ENCODE data around the gene SEPTIN5. TPM values are rescaled to one million over a fixed set of nuclear protein-coding genes. Genes with fewer than 3 reads are reported as not detected.

SEPTIN5 gene
- total RNA-seq, 1 donor from 2014 or later, result 7.3 TPM

GRCh38 chr22:19691007-19691720, 23.1 kb upstream of the SEPTIN5 start:
- Mint-ChIP-seq H3K4me3 (ENCODE audit: unreplicated experiment) (no peak overlapping the region), H3K9me3 (ENCODE audit: unreplicated experiment) (peaks cover under 1% of the 10 kb centered on the region), H3K36me3 (ENCODE audit: low read depth, unreplicated experiment) (no peaks in the 10 kb centered on the region), H3K4me1 (ENCODE audit: low read depth, unreplicated experiment) (peaks cover 4% of the 10 kb centered on the region), H3K27ac (ENCODE audit: unreplicated experiment) (no peak overlapping the region), H3K27me3 (ENCODE audit: low read depth, unreplicated experiment) (peaks cover 21% of the 10 kb centered on the region)
- Histone ChIP-seq H3K9me3 (ENCODE audit: insufficient read depth, low read depth, low read length) (no peaks in the 10 kb centered on the region), H2AFZ (ENCODE audit: low read depth, low read length) (peak overlapping the region; percentile 80), H3K4me1 (ENCODE audit: insufficient read depth, low read length) (peaks cover 9% of the 10 kb centered on the region), H3K27ac (ENCODE audit: low read depth, low read length) (no peak overlapping the region), H4K20me1 (ENCODE audit: insufficient read depth, low read length) (no peaks in the 10 kb centered on the region), H3K4me2 (ENCODE audit: low read length) (peak overlapping the region; percentile 78), H3K9ac (ENCODE audit: low read length) (peak overlapping the region; percentile 34), H3K79me2 (ENCODE audit: insufficient read depth, low read length) (no peaks in the 10 kb centered on the region), H3K36me3 (ENCODE audit: insufficient read depth, low read length) (no peaks in the 10 kb centered on the region), H3K27me3 (ENCODE audit: insufficient read depth, low read length) (peaks cover 5% of the 10 kb centered on the region), H3K4me3 (ENCODE audit: insufficient read depth, low read depth, low read length) (peak overlapping the region; percentile 44)
- no peak for FAIRE-seq
- TF ChIP-seq CTCF (IDR thresholded peaks at IDR 0.05; ENCODE audit: insufficient read depth, low read depth, low read length) (no peak), EZH2 (IDR thresholded peaks at IDR 0.05; ENCODE audit: insufficient read depth, low read length) (no peak)
- DNase-seq (ENCODE audit: low read depth), result no peak

GRCh38 chr22:19691721-19692341, 22.5 kb upstream of the SEPTIN5 start:
- Mint-ChIP-seq H3K4me1 (ENCODE audit: low read depth, unreplicated experiment) (peaks cover 4% of the 10 kb centered on the region), H3K9me3 (ENCODE audit: unreplicated experiment) (peaks cover 4% of the 10 kb centered on the region), H3K27me3 (ENCODE audit: low read depth, unreplicated experiment) (peaks cover 17% of the 10 kb centered on the region), H3K4me3 (ENCODE audit: unreplicated experiment) (no peak overlapping the region), H3K36me3 (ENCODE audit: low read depth, unreplicated experiment) (no peaks in the 10 kb centered on the region), H3K27ac (ENCODE audit: unreplicated experiment) (peak overlapping the region; percentile 58)
- Histone ChIP-seq H3K4me3 (ENCODE audit: insufficient read depth, low read depth, low read length) (peak overlapping the region; percentile 44), H3K36me3 (ENCODE audit: insufficient read depth, low read length) (no peaks in the 10 kb centered on the region), H3K9me3 (ENCODE audit: insufficient read depth, low read depth, low read length) (no peaks in the 10 kb centered on the region), H3K4me1 (ENCODE audit: insufficient read depth, low read length) (peaks cover 9% of the 10 kb centered on the region), H3K27me3 (ENCODE audit: insufficient read depth, low read length) (peaks cover 5% of the 10 kb centered on the region), H3K4me2 (ENCODE audit: low read length) (peak overlapping the region; percentile 78), H3K9ac (ENCODE audit: low read length) (peak overlapping the region; percentile 34), H4K20me1 (ENCODE audit: insufficient read depth, low read length) (no peaks in the 10 kb centered on the region), H2AFZ (ENCODE audit: low read depth, low read length) (peak overlapping the region; percentile 80), H3K79me2 (ENCODE audit: insufficient read depth, low read length) (no peaks in the 10 kb centered on the region), H3K27ac (ENCODE audit: low read depth, low read length) (no peak overlapping the region)
- FAIRE-seq (no peak), DNase-seq (ENCODE audit: low read depth) (peak; percentile 67)
- TF ChIP-seq EZH2 (IDR thresholded peaks at IDR 0.05; ENCODE audit: insufficient read depth, low read length) (no peak), CTCF (IDR thresholded peaks at IDR 0.05; ENCODE audit: insufficient read depth, low read depth, low read length) (no peak)

GRCh38 chr22:19693581-19693980, 20.7 kb upstream of the SEPTIN5 start:
- H3K27ac ChIP-seq (ENCODE audit: low read depth, low read length), result no peak overlapping the region
- H3K36me3 ChIP-seq (ENCODE audit: insufficient read depth, low read length), result no peaks in the 10 kb centered on the region
- no peaks in the 10 kb centered on the region for H4K20me1 ChIP-seq (ENCODE audit: insufficient read depth, low read length)
- H2AFZ ChIP-seq (ENCODE audit: low read depth, low read length), result no peak overlapping the region
- TF ChIP-seq EZH2 (IDR thresholded peaks at IDR 0.05; ENCODE audit: insufficient read depth, low read length) (no peak), CTCF (IDR thresholded peaks at IDR 0.05; ENCODE audit: insufficient read depth, low read depth, low read length) (no peak)
- H3K4me3 ChIP-seq (ENCODE audit: insufficient read depth, low read depth, low read length), result no peak overlapping the region
- peak overlapping the region; percentile 7 for H3K27ac Mint-ChIP-seq (ENCODE audit: unreplicated experiment)
- peaks cover 9% of the 10 kb centered on the region for H3K4me1 ChIP-seq (ENCODE audit: insufficient read depth, low read length)
- H3K79me2 ChIP-seq (ENCODE audit: insufficient read depth, low read length), result no peaks in the 10 kb centered on the region
- DNase-seq (ENCODE audit: low read depth) (no peak), FAIRE-seq (no peak)
- no peak overlapping the region for H3K4me2 ChIP-seq (ENCODE audit: low read length)
- H3K9ac ChIP-seq (ENCODE audit: low read length), result no peak overlapping the region
- H3K4me1 Mint-ChIP-seq (ENCODE audit: low read depth, unreplicated experiment), result peaks cover 4% of the 10 kb centered on the region
- no peaks in the 10 kb centered on the region for H3K36me3 Mint-ChIP-seq (ENCODE audit: low read depth, unreplicated experiment)
- peaks cover 4% of the 10 kb centered on the region for H3K9me3 Mint-ChIP-seq (ENCODE audit: unreplicated experiment)
- no peaks in the 10 kb centered on the region for H3K27me3 ChIP-seq (ENCODE audit: insufficient read depth, low read length)
- H3K9me3 ChIP-seq (ENCODE audit: insufficient read depth, low read depth, low read length), result no peaks in the 10 kb centered on the region
- H3K27me3 Mint-ChIP-seq (ENCODE audit: low read depth, unreplicated experiment), result peaks cover 14% of the 10 kb centered on the region
- H3K4me3 Mint-ChIP-seq (ENCODE audit: unreplicated experiment), result no peak overlapping the region

Measured in astrocyte (in vitro differentiated cells and primary cell).